Lung (tissue), 12 donors: Measurements from ENCODE around the gene ATP5PO. TPM values are rescaled to one million over a fixed set of nuclear protein-coding genes. Genes with fewer than 3 reads are reported as not detected.
"Not testable (repeated sequence)": the region's sequence is repeated elsewhere in the genome, so short reads cannot be mapped to it uniquely, and the experiment has no call there.

ENCODE experiments used
- ATAC-seq: fragments of 200-7000 bp; cut with Tn5 transposase; one replicate; pipeline ENCODE4 v1.9.1; 2020; ENCODE audit warnings: moderate number of reproducible peaks; ENCODE audit not compliant: insufficient read depth, low FRiP score
- DNase-seq, 3 donors: peaks; one replicate each; pipeline ENCODE4 v3.0.0-alpha.2; 2013 to 2017
- H3K27ac ChIP-seq, 2 donors: one replicate each; pipeline ENCODE4 v1.5.1; 2013; ENCODE audit warnings: mild to moderate bottlenecking in 2 of 2, moderate library complexity in 2 of 2, control low read depth in 1 of 2, inconsistent platforms in 1 of 2, low read depth in 1 of 2, low read length in 1 of 2
- H3K27me3 ChIP-seq, 3 donors: one replicate each; pipeline ENCODE4 v1.5.1; 2013; ENCODE audit warnings: low read length in 2 of 3; ENCODE audit not compliant: control insufficient read depth in 3 of 3, insufficient read depth in 3 of 3
- H3K36me3 ChIP-seq, 4 donors: one replicate each; pipeline ENCODE4 v1.5.1; 2013; ENCODE audit warnings: low read length in 4 of 4, mild to moderate bottlenecking in 1 of 4, moderate library complexity in 1 of 4; ENCODE audit not compliant: control insufficient read depth in 4 of 4, insufficient read depth in 4 of 4
- H3K4me1 ChIP-seq, 5 donors: one replicate each; pipeline ENCODE4 v1.5.1; 2013; ENCODE audit warnings: low read length in 5 of 5, mild to moderate bottlenecking in 2 of 5, moderate library complexity in 1 of 5; ENCODE audit not compliant: control insufficient read depth in 5 of 5, insufficient read depth in 5 of 5
- H3K4me3 ChIP-seq: one replicate; pipeline ENCODE4 v1.5.1; 2013; ENCODE audit warnings: mild to moderate bottlenecking, control low read depth, moderate library complexity
- H3K9ac ChIP-seq, 2 donors: one replicate each; pipeline ENCODE4 v1.5.1; 2013; ENCODE audit warnings: low read length in 2 of 2, control low read depth in 1 of 2; ENCODE audit not compliant: insufficient read depth in 1 of 2
- H3K9me3 ChIP-seq, 4 donors: one replicate each; pipeline ENCODE4 v1.5.1; 2013; ENCODE audit warnings: low read length in 3 of 4, mild to moderate bottlenecking in 1 of 4, moderate library complexity in 1 of 4; ENCODE audit not compliant: control insufficient read depth in 4 of 4, insufficient read depth in 3 of 4
- CTCF ChIP-seq: IDR thresholded peaks from 2 replicates; pipeline ENCODE4 v1.5.1; 2012; ENCODE audit warnings: mild to moderate bottlenecking; ENCODE audit errors: control extremely low read depth, extremely low read depth
- WGBS, 2 donors: extraction: QIAGEN DNeasy Blood & Tissue Kit; methylation state at CpG; one replicate each; pipeline ENCODE4 v1.1.7; 2013; 5-methylcytosine and 5-hydroxymethylcytosine counted together
- polyA plus RNA-seq, 2 donors: library from polyadenylated mRNA; stranded (reverse); fragments of 200-250 nt; gene quantifications; one replicate each; pipeline ENCODE4 v1.2.1, GENCODE V29; 2013
- total RNA-seq, 2 donors: library from RNA; depleted of rRNA in 1 of 2; stranded (reverse); fragments of >200 nt in 1 of 2; gene quantifications; one replicate each; pipeline ENCODE4 v1.2.1, GENCODE V29; 2014 to 2021
- donor health status: control.
- donor health status: control.
- donor health status: Bipolar disorder and iron deficiency.
- donor health status: healthy.
- donor health status: DM: yes; HTN: yes; CAD: no.

Gene ATP5PO
- total and polyA plus RNA-seq, 4 donors: 146 to 287 (median 175) TPM

DNA sequence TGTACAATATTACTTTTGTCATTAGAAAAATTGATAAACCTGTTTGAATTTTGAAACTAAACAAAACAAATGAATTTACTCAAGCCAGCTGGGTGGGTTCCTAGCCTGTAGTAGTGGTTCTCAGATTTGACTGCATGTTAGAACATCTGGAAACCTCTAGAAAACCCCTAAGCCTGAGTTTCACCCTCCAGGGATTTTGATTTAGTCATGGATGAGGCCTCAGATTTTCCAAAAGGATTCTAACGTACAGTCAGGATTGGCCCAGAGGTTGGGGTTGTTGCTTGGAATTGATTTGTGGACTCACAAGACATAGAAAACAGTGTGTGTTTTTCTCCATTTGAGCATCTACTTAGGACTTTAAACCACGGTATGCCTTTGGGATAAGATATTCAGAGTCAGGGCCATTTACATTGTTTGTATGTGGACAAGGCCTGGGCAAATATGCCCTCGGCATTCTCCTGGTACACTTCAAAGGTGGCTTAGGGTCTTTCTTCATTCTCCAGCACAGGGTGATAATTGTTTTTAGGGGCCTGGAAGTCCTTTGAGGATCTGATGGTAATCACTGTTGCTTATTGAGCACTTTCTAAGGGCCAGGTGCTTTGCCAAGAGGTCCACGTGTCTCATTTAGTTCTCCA, 42.6 kb downstream of the ATP5PO start:
- 85 to 94% methylated on average over 4 of the region's 4 CpGs for WGBS, 2 donors
- ATAC-seq: no peak
- Histone ChIP-seq H3K9me3 (no peaks in the 10 kb centered on the region), H3K4me1 (no peaks in the 10 kb centered on the region), H3K4me3 (no peak overlapping the region), H3K36me3 (no peaks in the 10 kb centered on the region), H3K27me3 (no peaks in the 10 kb centered on the region), H3K27ac (no peak overlapping the region), H3K9ac (no peak overlapping the region)
- no peak for DNase-seq
- TF ChIP-seq CTCF: no peak

DNA sequence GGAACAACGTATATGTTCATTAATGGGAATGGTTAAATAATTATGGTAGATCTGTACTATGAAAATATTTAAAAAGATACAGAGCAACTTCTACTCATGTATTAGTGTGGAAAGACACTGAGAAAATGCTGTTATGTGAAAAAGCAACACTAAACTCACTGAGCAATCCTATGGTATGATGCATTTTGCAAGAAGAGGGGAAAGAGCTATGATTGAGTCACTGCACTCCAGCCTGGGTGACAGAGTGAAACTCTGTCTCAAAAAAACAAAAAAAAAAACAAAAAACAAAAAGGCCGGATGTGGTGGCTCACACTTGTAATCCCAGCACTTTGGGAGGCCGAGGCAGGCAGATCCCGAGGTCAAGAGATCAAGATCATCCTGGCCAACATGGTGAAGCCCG, 44.4 kb downstream of the ATP5PO start:
- no peaks in the 10 kb centered on the region for H3K4me1 ChIP-seq
- no peak overlapping the region for H3K4me3 ChIP-seq
- no peak for TF ChIP-seq CTCF
- DNase-seq (no peak), ATAC-seq (no peak)
- H3K36me3 ChIP-seq: no peaks in the 10 kb centered on the region
- no peaks in the 10 kb centered on the region for H3K27me3 ChIP-seq
- no peaks in the 10 kb centered on the region for H3K9me3 ChIP-seq
- no peak overlapping the region for H3K27ac ChIP-seq
- H3K9ac ChIP-seq: no peak overlapping the region
- 83 to 89% methylated on average over 5 of the region's 5 CpGs for WGBS, 2 donors

GRCh38 chr21:33870768-33871167, 44.8 kb downstream of the ATP5PO start:
- Histone ChIP-seq H3K4me3 (no peak overlapping the region), H3K36me3 (no peaks in the 10 kb centered on the region), H3K4me1 (no peaks in the 10 kb centered on the region), H3K9me3 (no peaks in the 10 kb centered on the region), H3K27me3 (no peaks in the 10 kb centered on the region), H3K9ac (no peak overlapping the region), H3K27ac (no peak overlapping the region)
- ATAC-seq: no peak
- TF ChIP-seq CTCF: no peak
- WGBS, 2 donors: 77 to 86% methylated on average over 4 of the region's 4 CpGs
- DNase-seq: no peak

- Histone ChIP-seq H3K27ac (no peak overlapping the region), H3K9me3 (no peaks in the 10 kb centered on the region), H3K4me1 (no peaks in the 10 kb centered on the region), H3K27me3 (no peaks in the 10 kb centered on the region), H3K36me3 (no peaks in the 10 kb centered on the region), H3K9ac (no peak overlapping the region), H3K4me3 (no peak overlapping the region)
- no peak for TF ChIP-seq CTCF
- DNase-seq (no peak), ATAC-seq (no peak)
Observed at GRCh38 chr21:33869873-33870272, 45.7 kb downstream of the ATP5PO start.

- not testable (repeated sequence) for DNase-seq, ATAC-seq, H3K27me3 ChIP-seq, H3K9ac ChIP-seq, H3K9me3 ChIP-seq, H3K27ac ChIP-seq, H3K36me3 ChIP-seq, H3K4me3 ChIP-seq, H3K4me1 ChIP-seq
- 64 to 80% methylated on average over 13 of the region's 13 CpGs for WGBS, 2 donors
Observed at GRCh38 chr21:33867868-33868267, 47.7 kb downstream of the ATP5PO start.
